GM04503 (cell line): ENCODE data around the gene SLC16A8.

Source experiments
- DNase-seq: peaks from one replicate; pipeline ENCODE4 v3.0.0-alpha.2; 2012; ENCODE audit warnings: low read depth

SLC16A8 gene

DNA sequence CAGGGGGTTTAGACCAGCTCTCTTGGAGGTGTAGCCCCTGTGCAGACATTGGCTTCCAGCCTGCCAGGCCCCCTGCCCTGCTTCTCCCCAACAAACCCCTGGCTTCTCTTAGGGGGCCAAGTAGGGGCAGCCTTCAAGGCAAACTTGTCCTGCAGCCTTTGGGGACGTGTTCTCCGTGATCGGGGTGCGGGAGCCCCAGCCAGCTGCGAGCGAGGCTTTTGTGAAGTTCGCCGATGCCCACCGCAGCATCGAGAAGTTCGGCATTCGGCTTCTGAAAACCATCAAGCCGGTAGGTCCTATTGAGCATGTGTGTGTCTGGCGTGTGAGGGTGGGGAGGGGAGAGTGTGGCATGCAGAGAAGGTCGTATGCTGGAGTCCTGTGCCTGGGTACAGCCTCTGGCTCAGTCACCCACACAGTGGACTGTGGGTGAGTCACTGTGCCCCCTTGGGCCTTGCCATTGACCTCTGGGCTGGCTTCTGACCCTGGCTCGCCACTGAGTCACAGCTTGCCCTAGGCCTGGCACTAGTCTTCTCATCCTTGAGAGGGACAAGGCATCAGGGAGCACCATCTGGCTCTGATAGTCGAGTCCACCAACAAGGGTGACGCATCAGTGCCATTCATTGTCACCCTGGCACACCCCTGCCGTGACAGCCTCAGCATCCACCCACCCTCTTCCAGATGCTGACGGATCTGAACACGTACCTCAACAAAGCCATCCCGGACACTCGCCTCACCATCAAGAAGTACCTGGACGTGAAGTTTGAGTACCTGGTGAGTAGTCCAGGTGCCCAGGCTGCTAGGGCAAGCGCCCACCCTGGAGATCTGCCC, 11.4 kb downstream of the SLC16A8 start:
- no peak for DNase-seq

DNA sequence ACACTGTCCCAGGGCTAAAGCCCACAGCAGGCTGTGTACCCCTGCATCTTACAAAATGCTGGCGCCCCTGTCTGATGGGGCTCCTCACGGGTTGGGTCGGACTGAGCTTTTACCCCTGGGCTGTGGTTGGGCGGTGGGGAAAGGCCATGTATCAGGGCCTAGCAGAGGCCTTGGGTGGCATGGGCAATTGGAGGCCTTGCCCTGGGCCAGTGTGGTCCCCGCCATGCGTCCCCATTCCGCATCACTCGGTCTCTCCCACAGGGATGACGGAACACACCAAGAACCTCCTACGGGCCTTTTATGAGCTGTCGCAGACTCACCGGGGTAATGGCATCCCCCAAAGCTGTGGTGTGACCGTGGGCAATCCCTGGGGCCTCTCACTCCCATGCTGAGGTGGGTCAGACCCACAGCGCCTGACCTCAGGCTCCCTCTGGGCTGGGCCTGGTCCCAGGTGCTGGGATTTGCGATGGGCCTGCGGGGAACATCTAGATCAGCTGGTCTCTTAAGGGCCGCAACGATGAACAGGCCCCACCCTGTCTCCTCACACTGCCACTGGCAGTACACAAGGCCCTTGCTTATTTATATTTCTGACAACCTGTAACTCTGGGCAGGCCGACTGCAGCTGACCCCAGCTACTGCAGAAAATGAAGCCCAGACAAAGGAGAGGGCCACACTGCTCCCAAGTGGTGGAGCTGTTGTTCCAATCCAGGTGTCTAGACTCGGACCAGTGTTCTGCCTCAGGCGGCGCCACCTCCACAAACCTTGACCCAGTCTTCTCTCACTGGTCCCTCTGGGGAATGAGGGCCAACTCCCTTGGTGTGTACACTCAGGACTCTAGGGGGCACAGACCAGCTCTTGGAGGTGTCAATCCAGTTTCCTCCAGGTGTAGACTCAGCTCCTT, 12.3 kb downstream of the SLC16A8 start:
- no peak for DNase-seq

DNA sequence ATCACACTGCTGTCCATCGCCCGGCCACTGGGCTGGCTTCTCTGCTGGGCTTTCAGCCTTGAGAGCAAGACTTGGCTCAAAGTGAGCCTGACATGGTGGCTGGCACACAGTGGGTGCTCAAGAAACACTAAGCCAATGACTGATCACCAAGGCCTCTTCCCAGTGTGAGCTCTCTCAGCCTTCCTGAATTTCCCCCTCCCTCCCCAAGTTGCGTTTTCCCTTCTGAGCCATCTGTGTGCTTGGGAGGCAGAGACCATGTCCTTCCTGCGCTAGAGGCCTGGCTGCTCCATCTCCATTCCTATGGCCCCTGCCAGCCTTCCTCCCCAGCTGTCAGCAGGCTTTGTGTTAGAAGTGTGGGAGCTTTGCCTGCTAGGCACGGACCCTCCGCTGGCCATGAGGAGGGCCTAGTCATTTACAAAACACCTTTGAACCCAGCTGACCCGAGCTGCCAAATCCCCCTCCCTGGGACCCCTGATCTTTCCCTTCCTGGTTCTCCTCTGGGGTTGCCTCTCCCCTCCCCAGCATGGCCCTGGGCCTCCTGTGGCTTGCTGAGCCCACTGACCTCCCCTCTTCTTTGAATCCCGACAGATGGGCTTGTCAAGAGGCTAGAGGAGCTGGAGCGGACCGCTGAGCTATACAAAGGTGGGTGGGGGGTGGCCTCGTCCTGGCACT, 13.6 kb downstream of the SLC16A8 start:
- no peak for DNase-seq

DNA sequence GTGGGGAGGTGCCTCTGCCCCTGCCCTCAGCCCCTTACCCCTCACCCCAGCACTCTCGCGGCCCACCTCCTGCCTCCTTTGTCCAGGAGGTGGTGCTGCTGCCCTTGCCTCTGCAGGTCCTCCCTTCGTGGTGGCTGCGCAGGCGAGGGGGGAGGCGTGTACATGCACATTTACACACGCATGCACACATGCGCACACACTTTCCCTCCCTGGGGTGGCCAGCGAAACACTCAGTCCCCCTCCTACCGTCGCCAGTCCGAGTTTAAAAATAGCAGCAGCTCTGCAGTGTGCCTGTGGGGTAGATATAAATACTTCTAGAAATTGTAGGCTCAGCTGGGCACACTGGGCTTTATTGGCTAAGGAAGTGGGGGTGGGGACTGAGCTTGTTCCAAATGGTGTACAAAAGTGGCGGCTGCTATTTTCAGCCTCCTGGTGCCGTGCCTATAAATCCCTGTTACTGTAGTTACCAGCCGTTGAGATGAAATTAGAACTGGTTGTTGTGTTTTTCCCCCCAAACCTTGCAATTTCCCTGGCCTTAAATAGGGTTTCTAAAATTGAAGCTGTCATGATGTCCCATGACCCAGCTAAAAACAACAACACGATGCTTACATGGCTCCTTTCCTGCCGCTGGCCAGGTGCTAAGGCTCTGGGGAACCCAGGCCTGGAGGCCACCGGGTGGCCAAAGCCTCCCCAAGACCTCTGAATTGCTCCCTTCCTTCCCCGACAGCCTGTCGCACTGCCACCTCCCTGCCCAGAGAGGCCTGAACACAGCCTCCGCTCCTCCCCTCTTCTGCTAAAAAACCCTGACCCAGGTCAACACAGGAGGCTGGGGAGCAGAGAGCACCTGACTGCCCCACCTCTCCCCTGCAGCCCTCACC, 14.4 kb downstream of the SLC16A8 start:
- DNase-seq: no peak

DNA sequence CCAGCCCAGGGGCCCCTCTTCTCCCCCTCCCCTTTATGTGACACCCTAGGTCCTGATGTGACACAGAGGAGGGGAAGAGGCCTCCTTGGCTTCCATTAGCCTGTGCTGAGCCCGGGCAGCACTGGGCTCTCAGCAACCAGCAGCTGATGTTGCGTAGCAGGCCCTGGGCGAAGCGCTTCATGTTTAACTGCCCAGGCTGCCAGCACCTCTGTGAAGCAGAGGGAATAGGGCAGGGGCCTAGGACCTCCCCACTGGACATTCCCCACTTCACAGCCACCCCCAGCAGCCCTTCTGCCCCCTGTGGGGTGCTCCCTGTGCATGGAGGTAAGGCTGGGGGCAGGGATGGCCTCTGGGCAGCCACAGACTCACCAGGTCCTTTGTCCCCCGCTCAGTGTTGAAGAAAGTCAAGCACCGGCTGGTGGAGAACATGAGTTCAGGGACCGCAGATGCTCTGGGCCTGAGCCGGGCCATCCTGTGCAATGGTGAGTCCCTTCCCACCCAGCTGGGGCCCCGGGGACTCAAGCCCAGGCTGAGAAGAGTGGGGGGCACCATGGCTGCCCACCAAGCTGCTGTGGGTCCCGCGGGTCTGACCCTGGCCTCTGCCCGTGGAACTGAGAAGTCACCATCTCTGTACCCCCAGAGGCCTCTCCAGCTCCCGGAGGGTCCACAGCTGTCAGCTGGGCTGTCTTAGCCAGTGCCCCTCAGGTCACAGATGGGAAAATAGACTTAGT, 15.2 kb downstream of the SLC16A8 start:
- no peak for DNase-seq

DNA sequence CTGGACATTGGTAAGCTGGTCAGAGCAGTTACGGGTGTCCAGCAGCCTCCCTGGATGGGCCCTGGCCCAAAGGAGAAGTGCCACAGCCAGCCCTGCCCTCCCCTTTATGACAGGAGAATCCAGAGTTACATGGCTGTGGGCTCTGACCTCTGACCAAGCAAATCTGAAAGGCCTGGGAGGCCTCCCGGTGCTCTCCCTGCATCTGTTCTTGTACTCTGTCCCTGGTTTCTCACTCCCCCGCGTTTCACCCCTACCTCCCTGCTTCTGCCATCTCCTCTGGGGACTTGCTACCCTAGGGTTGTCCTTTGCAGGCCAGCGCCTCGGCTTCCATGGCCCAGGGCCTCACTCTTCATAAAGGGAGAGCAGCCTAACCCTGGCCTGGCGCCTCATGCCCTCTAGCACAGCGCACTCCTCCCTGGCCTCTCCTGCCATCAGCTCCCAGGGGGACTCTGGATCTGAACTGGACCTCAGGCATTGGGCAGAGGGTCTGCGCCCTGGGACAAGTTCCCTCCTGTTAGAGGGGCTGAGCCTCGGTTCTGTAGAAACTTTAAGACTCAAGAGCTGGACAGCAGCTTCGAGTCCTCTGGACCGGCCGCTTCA, 16.1 kb downstream of the SLC16A8 start:
- no peak for DNase-seq

DNA sequence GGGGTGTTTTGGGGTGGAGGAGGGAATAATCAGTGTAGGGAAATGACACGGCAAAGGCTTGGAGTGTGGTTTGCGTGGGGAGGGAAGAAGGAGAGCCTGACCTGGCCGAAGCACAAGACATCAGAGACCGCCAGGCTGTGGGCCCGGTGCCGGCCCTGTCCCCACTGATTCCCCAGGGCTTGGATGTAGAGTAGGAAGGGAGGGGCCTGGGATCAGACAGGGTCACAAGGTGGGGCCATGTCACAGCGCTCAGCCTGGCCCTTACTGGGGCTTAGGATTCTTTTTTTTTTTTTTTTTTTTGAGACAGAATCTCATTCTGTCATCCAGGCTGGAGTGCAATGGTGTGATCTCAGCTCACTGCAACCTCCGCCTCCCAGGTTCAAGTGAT, 17.0 kb downstream of the SLC16A8 start:
- no peak for DNase-seq

DNA sequence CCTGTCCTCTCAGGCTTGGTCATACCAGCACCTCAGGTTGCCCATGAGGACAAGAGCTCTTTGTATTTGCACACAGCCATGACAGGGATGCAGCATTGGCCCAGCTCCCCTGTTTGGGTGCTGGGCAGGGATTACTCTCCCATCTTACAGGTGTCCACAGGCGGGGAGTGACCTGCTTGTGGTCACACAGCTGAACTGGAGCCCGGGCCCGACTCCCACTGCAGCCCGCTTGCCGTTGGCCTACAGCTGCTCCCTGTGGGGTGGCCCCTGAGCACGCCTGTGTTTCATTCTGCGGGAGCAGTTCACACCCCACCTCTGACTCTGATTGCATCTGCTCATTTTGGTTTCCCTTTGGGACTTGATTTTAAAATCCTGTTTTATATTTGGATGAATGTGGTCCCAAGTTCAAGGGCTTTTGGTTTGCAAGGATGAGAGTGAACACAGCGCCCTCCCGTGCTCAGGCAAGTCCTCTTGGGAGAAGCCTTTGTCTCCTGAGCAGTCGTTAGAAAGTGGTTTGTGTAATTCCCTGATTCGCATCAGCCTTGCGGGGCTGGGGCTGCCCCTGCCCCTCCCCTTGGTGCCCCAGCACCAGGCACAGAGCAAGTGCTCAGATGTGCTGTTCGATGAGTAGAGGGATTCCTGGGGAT, 17.5 kb downstream of the SLC16A8 start:
- DNase-seq: no peak

DNA sequence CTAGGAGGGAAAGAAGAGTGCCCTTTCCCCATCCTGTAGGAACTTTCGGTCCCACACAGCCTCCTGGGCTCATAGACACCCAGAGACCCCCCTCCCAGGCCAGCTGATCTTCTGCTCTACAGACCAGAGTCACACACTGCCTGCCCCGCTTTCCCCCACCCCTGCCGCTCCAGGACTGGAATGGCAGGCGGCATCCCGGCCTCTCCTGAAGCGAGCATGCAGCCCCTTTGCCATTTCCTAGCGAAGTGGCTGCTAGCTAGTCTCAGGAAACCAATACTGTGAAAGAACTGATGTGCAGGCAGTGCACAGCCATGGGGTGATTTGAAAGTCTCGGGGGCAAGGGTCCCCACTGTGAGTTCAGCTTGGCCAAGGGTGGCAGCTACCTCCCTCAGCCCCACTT, 18.4 kb downstream of the SLC16A8 start:
- DNase-seq: no peak

DNA sequence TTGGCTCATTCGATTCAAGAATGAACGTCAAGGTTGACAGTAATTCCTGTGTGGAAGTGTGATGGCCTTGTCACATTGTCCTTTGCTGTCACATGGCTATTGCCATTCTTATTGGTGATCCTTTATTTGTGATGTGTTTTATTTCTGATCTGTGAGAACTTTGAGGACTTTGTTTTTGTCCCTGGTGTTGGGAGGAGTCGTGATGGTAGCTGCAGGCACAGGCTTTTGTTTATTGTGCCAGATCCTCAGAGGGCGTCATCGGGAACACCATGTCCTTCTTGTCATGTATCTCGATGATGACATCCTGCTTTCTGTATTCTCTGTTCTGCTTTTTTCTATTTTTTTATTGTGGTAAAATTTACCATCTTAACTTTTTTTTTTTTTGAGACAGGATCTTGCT, 21.2 kb downstream of the SLC16A8 start:
- no peak for DNase-seq

DNA sequence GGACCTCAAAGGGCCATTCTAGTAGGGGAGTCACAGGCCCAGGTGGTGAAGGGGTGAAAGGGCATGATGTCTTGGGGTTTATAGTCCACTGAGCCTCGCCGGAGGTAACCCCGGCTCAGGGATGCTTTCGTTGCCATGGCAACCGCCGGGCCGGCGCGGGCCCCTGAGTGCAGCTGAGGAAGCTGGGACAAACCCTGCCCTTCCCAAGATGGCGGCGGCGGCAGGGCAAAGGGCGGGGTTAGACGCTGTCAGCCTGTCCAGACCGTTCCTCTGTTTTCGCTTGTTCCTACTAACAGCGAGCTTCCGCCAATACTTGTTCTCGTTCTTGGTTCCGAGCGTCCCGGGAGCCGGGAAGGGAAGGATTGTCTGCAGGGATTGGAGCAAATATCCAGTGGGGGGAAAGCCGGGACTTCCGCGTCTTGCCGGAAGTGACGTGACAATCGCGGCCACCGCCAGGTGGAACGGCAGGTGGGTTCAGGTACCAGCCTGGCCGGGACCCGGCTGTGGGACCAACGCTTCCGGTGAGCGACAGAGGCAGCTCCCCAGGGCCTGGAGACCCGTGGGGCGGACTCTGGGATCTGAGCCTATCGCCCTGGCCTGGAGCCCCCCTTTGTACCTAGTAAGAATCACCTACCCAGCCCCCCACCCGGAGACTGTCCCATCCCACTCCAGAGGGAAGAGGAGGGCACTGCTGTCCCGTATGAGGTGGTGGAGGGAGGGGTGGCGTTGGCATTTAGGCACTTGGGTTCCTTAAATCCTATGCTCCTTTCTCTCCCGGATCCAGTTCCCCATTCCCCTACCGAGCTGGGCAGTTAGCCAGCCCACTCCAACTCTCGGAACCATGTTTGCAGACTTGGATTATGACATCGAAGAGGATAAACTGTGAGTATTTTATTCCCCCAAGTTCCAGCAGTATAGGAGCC, 26.8 kb downstream of the SLC16A8 start, which contains the start of gene PICK1:
TSS of gene PICK1 (plus strand) at position 436 of the 923 bp plus-strand sequence. CDS start at position 842, 406 bp downstream.
- DNase-seq: peak; percentile 71

DNA sequence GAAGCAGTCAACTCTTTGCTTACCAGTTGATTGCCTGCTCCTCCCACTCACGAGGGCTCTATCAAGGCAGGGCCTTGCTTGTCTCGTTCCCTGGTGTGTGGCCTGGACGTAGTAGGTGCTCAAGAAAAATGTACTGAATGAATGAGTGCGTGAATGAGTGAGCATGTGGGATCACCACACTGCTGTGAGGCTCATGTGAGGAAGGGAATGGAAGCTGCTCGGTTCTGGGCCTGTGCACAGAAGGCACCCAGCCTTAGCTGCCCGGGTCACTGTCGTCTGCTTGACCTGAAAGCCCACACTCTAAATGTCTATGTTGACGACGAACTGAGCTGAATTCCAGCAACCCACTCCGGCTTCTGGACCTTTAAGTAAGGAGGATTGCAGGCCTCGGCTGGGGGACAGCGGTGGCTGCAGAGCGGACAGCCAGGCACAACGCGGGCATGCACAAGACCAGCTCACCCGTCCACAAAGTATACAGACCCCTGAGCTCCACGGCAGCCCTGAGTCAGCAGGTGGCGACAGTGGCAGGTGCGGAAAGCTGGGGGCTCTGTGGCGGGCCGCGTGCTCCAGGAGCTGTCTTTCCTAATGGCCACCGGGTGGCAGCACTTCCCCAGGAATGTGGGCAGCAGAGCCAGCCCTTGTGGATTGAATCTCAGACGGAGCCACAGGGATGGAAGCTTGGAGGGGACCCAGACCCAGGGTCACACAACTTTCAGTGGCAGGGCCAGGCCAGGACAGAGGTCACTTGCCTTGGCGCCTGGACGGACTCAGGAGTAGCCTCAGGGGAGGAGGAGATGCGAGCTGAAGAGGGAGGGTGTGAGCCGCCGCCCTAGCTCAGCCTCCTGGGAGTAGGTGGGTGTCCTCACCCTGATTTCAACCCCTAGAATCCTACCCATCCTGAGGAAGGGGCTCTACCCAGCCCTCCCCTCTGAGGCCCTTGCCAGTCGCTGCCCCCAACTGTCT, 31.8 kb downstream of the SLC16A8 start:
- no peak for DNase-seq

DNA sequence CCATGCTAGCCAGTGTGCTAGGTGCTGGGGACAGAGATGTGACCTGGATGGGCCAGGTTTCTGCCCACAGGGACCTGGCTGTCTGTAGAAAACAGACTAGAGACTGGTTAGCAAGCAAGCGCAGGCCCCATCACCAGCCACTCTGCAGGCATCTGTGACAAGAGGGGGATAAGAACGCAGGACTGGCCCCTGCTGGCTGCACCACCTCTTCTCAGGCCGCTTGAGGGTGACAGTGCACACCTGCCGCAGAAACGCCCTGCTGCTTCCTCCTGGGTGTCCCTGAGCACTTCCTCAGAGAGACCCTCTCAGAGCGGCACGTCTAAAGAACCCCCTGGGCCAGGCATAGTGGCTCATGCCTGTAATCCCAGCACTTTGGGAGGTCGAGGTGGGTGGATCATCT, 32.7 kb downstream of the SLC16A8 start:
- DNase-seq: no peak

DNA sequence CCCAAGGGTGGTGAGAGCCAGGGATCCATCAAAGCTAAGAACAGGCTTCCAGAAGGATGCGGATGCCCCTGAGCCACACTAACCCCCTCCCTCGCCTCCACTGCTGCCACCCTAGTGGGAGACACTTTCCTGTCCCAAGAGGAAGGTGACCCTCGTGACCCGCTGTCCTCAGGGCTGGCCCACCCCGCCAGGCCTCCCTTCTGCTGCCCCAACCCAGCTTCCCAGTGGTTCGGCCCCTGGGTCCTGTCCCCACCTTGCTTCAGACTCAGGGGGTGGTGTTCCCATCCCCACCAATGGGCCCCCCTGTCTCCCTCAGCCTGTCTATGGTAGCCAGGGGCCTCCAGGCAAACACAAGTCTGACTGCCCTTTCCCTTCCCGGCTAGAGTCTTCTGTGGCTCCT, 33.3 kb downstream of the SLC16A8 start:
- no peak for DNase-seq

DNA sequence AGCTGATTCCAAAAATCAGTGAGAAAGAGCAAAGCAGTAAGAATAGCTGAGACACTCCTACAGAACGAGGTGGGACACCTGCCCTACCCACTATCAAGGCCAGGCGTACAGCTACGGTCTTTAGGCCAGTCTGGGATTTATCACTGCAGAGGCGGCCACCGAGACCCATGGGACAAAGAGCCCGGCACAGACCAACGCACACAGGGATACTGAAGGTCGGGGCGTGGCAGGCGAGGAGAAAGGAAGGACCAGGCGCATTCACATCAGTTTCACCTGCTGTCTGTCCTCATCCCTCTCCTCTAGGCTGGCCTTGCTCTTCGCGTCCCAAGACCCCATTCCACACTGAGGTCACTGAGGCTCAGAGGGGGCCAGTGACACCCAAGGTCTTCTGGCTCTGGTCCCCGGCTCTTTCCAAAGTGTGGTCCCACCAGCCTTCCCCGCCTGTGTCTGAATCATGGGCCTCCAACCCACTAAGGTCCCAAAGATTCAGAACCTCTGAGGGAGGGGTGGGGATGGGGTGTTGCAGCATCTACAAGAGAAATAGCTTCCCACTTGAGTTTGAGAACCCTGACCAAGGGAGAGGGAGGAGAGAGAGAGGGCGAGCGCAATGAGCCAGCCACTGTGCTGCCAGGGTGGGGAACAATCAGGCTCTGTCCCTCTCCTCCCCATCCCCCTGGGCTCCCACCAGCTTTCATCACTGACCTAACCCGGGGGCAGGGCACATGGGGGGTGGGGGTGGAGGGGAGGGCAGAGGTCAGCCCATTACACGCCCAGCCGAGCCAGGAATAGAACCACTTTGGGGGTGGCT, 34.0 kb downstream of the SLC16A8 start:
- no peak for DNase-seq

DNA sequence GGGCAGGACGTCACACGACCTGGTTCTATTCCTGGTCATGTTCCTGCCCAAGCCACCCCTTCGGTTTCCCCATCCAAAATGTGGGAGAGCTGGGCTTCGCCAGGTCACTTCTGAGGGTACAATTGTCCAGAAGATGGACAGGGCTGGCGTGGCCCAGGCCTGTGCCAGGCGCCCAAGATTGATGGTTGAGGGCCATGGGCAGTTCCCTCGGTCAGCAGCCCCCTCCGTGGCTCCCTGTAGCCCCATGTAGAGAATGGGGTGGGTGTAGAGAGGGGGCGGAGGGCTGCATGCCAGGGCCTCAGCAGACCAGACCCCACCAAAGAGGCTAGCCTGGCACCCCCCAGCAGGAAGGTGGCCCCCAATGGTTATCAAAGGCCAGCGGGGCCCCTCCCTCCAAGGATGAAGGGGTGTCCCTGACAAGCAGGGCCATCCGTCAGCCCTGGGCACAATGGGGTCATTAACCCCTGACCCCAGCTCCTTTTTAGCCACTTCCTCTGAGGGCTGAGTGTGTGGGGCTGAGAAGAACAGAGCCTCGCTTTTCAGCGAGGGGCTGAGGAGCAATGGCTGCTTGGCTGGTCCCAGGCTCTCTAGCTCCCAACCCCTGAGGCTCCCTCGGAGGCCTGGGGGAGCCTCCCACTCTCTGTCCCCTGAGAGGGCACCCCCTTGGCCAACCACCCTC, 37.8 kb downstream of the SLC16A8 start:
- no peak for DNase-seq
